Activated T-helper 2 cell treated with anti-CD3 and anti-CD28 coated beads, Interferon-gamma antibody, Interleukin-2, Interleukin-4, amounts not matched to agents 10 μg/mL and 5 μg/mL and 100 μg/mL, durations not matched to agents 14 hours and 24 hours and 36 hours (primary cell): ENCODE results near the gene NDUFS2. TPM values are rescaled to one million over a fixed set of nuclear protein-coding genes. Genes with fewer than 3 reads are reported as not detected.
"Not testable (repeated sequence)": the region's sequence is repeated elsewhere in the genome, so short reads cannot be mapped to it uniquely, and the experiment has no call there.

Source experiments
- DNase-seq: peaks from one replicate; pipeline ENCODE4 v3.0.0; 2021; ENCODE audit warnings: low spot score
- H3K27ac Mint-ChIP-seq: one replicate; pipeline ENCODE4 v1.8.0; 2021; ENCODE audit warnings: mixed read lengths
- H3K27me3 Mint-ChIP-seq: one replicate; pipeline ENCODE4 v1.8.0; 2021; ENCODE audit warnings: low read depth, mixed read lengths
- H3K36me3 Mint-ChIP-seq: one replicate; pipeline ENCODE4 v1.8.0; 2021; ENCODE audit warnings: low read depth, mixed read lengths
- H3K4me1 Mint-ChIP-seq: one replicate; pipeline ENCODE4 v1.8.0; 2021; ENCODE audit warnings: low read depth, mixed read lengths
- H3K4me3 Mint-ChIP-seq: one replicate; pipeline ENCODE4 v1.8.0; 2021; ENCODE audit warnings: low read depth, mild to moderate bottlenecking, moderate library complexity, mixed read lengths
- H3K9me3 Mint-ChIP-seq: one replicate; pipeline ENCODE4 v1.8.0; 2021; ENCODE audit warnings: mixed read lengths
- intact Hi-C: fragments of 100-400 bp; cut with micrococcal nuclease; formaldehyde crosslinking; loops from one replicate; pipeline ENCODE4 v1.15.1; 2023
- total RNA-seq: library from RNA; stranded (reverse); gene quantifications from 2 replicates; pipeline ENCODE4 v1.2.3, GENCODE V29; 2022

Gene NDUFS2
- total RNA-seq, 1 donor from 2014 or later = 79.0 TPM

GRCh38 chr1:161229896-161230295, 27.7 kb downstream of the NDUFS2 start:
- intact Hi-C loops = no loop called here
- peaks cover 33% of the 10 kb centered on the region for H3K36me3 Mint-ChIP-seq
- no peak for DNase-seq

GRCh38 chr1:161230762-161231161, 28.6 kb downstream of the NDUFS2 start:
- Mint-ChIP-seq H3K27ac (no peak overlapping the region), H3K36me3 (peaks cover 33% of the 10 kb centered on the region), H3K27me3 (no peaks in the 10 kb centered on the region), H3K4me3 (no peak overlapping the region), H3K9me3 (no peaks in the 10 kb centered on the region), H3K4me1 (peaks cover 16% of the 10 kb centered on the region)
- no peak for DNase-seq
- intact Hi-C loops = no loop called here

More at GRCh38 chr1:161229896-161230295, 27.7 kb downstream of the NDUFS2 start:
- Mint-ChIP-seq H3K27me3 (no peaks in the 10 kb centered on the region), H3K27ac (no peak overlapping the region), H3K4me1 (peaks cover 22% of the 10 kb centered on the region), H3K4me3 (no peak overlapping the region), H3K9me3 (no peaks in the 10 kb centered on the region)

GRCh38 chr1:161233102-161233501, 30.9 kb downstream of the NDUFS2 start:
- Mint-ChIP-seq H3K4me3 (no peak overlapping the region), H3K27me3 (no peaks in the 10 kb centered on the region), H3K9me3 (no peaks in the 10 kb centered on the region), H3K27ac (no peak overlapping the region), H3K4me1 (peaks cover under 1% of the 10 kb centered on the region), H3K36me3 (peaks cover 25% of the 10 kb centered on the region)
- intact Hi-C loops = no loop called here
- DNase-seq = no peak

GRCh38 chr1:161235957-161236775, 34.0 kb downstream of the NDUFS2 start:
- Mint-ChIP-seq H3K4me3 (no peak overlapping the region), H3K36me3 (no peaks in the 10 kb centered on the region), H3K27ac (no peak overlapping the region), H3K27me3 (peaks cover 8% of the 10 kb centered on the region), H3K9me3 (no peaks in the 10 kb centered on the region), H3K4me1 (no peaks in the 10 kb centered on the region)
- intact Hi-C loops = no loop called here
- DNase-seq = no peak

GRCh38 chr1:161238039-161238473, 35.9 kb downstream of the NDUFS2 start, which contains the start of gene NR1I3:
TSS of gene NR1I3 (minus strand) at chr1:161238203. CDS start at chr1:161236565, 1,638 bp downstream.
- no peaks in the 10 kb centered on the region for H3K36me3 Mint-ChIP-seq
- H3K27ac Mint-ChIP-seq = no peak within 1 kb of the TSS
- peaks cover 12% of the 10 kb centered on the region for H3K27me3 Mint-ChIP-seq
- H3K4me3 Mint-ChIP-seq = no peak within 1 kb of the TSS
- no peaks in the 10 kb centered on the region for H3K9me3 Mint-ChIP-seq
- intact Hi-C loops = no loop called here
- no peak for DNase-seq
- no peaks in the 10 kb centered on the region for H3K4me1 Mint-ChIP-seq

- Mint-ChIP-seq H3K4me1 (no peaks in the 10 kb centered on the region), H3K27me3 (peaks cover 15% of the 10 kb centered on the region), H3K27ac (no peak overlapping the region), H3K9me3 (no peaks in the 10 kb centered on the region), H3K4me3 (no peak overlapping the region), H3K36me3 (no peaks in the 10 kb centered on the region)
- DNase-seq = no peak
- intact Hi-C loops = no loop called here
These were observed 39.5 kb downstream of the NDUFS2 start for GRCh38 chr1:161241682-161242081.

- H3K27ac Mint-ChIP-seq = no peak overlapping the region
- no peaks in the 10 kb centered on the region for H3K9me3 Mint-ChIP-seq
- no peak for DNase-seq
- H3K36me3 Mint-ChIP-seq = no peaks in the 10 kb centered on the region
- H3K4me3 Mint-ChIP-seq = no peak overlapping the region
- H3K27me3 Mint-ChIP-seq = peaks cover 17% of the 10 kb centered on the region
- H3K4me1 Mint-ChIP-seq = no peaks in the 10 kb centered on the region
- intact Hi-C loops = no loop called here
These were observed 40.1 kb downstream of the NDUFS2 start for GRCh38 chr1:161242313-161242712.

GRCh38 chr1:161244888-161245287, 42.7 kb downstream of the NDUFS2 start:
- Mint-ChIP-seq H3K4me1 (no peaks in the 10 kb centered on the region), H3K27ac (no peak overlapping the region), H3K4me3 (no peak overlapping the region), H3K36me3 (no peaks in the 10 kb centered on the region), H3K9me3 (peaks cover 2% of the 10 kb centered on the region), H3K27me3 (peaks cover 15% of the 10 kb centered on the region)
- no peak for DNase-seq
- intact Hi-C loops = no loop called here

GRCh38 chr1:161250100-161250499, 47.9 kb downstream of the NDUFS2 start:
- H3K9me3 Mint-ChIP-seq, H3K4me1 Mint-ChIP-seq, H3K4me3 Mint-ChIP-seq, intact Hi-C loops, H3K27ac Mint-ChIP-seq, H3K27me3 Mint-ChIP-seq, DNase-seq, H3K36me3 Mint-ChIP-seq: not testable (repeated sequence)

GRCh38 chr1:161250829-161251228, 48.7 kb downstream of the NDUFS2 start:
- no peaks in the 10 kb centered on the region for H3K36me3 Mint-ChIP-seq
- H3K27me3 Mint-ChIP-seq = peaks cover 9% of the 10 kb centered on the region
- H3K4me1 Mint-ChIP-seq = no peaks in the 10 kb centered on the region
- no peak for DNase-seq
- peaks cover 9% of the 10 kb centered on the region for H3K9me3 Mint-ChIP-seq
- no peak overlapping the region for H3K27ac Mint-ChIP-seq
- intact Hi-C loops = no loop called here
- H3K4me3 Mint-ChIP-seq = no peak overlapping the region

GRCh38 chr1:161251579-161251978, 49.4 kb downstream of the NDUFS2 start:
- H3K36me3 Mint-ChIP-seq = no peaks in the 10 kb centered on the region
- no peak overlapping the region for H3K4me3 Mint-ChIP-seq
- intact Hi-C loops = no loop called here
- H3K27me3 Mint-ChIP-seq = peaks cover 7% of the 10 kb centered on the region
- no peak for DNase-seq
- H3K9me3 Mint-ChIP-seq = peaks cover 15% of the 10 kb centered on the region
- H3K4me1 Mint-ChIP-seq = no peaks in the 10 kb centered on the region
- no peak overlapping the region for H3K27ac Mint-ChIP-seq

- H3K4me1 Mint-ChIP-seq, DNase-seq, H3K27ac Mint-ChIP-seq, intact Hi-C loops, H3K4me3 Mint-ChIP-seq: not testable (repeated sequence)
- peaks cover 27% of the 10 kb centered on the region for H3K27me3 Mint-ChIP-seq
- peaks cover 31% of the 10 kb centered on the region for H3K9me3 Mint-ChIP-seq
- peaks cover 11% of the 10 kb centered on the region for H3K36me3 Mint-ChIP-seq
These were observed 53.1 kb downstream of the NDUFS2 start for GRCh38 chr1:161255302-161255701.

- H3K4me3 Mint-ChIP-seq, intact Hi-C loops, H3K4me1 Mint-ChIP-seq, DNase-seq, H3K27ac Mint-ChIP-seq: not testable (repeated sequence)
- Mint-ChIP-seq H3K9me3 (peaks cover 31% of the 10 kb centered on the region), H3K36me3 (peaks cover 11% of the 10 kb centered on the region), H3K27me3 (peaks cover 33% of the 10 kb centered on the region)
These were observed 53.9 kb downstream of the NDUFS2 start for GRCh38 chr1:161255955-161256520.
